GM19395 (cell line): ENCODE measurements around the gene LCNL1.
"Not testable (repeated sequence)": the region's sequence is repeated elsewhere in the genome, so short reads cannot be mapped to it uniquely, and the experiment has no call there.

ENCODE experiments used
- ATAC-seq: cut with Tn5 transposase; IDR thresholded peaks from one replicate; pipeline ENCODE4 v1.9.1; 2021; ENCODE audit warnings: mild to moderate bottlenecking, moderate library complexity; ENCODE audit not compliant: unreplicated experiment

The LCNL1 gene

DNA sequence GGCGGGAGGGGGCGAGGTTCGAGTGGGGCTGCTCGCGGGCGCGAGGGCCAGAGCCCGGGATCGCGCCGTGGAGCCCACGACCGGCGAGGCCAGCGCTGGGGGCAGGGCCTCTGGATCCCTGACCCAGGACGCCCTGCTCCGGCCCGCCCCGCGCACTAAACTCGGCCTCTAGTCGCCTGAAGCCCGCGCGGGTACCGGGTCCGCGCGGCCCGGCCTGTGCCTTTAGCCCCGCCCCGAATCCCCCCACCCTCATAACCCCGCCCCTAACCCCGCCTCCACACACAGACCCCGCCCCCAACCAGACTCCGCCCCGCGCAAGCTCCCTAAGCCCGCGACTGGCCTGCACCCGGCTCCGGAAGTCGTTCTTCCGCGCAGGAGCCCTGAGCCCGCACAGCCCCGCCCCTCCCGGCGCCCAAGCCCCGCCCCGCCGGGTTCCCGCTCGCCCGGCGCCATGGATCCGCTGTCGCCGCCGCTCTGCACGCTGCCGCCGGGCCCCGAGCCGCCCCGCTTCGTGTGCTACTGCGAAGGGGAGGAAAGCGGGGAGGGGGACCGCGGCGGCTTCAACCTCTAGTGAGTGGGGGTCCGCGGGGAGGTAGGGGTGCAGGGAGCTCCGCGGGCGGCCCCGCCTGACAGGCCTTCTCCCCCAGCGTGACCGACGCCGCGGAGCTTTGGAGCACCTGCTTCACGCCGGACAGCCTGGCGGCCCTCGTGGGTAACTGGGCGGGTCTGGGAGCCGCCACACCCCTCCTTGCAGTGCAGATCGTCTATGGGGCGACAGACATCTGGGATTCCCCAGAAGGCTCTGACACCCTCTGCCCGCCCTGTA, 9.4 kb downstream of the LCNL1 start, which contains the start of gene PAXX:
TSS of gene PAXX (plus strand) at position 430 of the 826 bp plus-strand sequence. CDS start at position 452, 22 bp downstream.
- peak; percentile 75 for ATAC-seq

DNA sequence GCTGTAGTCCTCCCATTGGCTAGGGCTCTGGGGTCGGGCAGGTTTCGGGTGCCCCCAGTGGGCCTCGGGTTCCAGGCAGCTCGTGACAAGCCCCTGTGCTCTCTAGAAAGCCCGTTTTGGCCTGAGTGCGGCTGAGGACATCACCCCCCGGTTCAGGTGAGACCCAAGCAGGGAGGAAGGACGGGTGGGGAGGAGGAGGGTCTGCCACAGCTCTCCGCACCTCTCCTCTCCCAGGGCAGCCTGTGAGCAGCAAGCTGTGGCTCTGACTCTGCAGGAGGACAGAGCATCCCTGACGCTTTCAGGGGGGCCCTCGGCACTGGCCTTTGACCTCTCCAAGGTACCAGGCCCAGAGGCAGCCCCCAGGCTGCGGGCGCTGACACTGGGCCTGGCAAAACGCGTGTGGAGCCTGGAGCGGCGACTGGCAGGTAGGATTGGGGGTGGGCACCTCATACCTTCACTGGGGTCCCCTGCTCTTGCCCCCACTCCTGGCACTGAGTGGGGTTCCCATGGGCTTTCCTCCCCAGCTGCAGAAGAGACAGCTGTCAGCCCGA, 10.1 kb downstream of the LCNL1 start:
- peak; percentile 8 for ATAC-seq

DNA sequence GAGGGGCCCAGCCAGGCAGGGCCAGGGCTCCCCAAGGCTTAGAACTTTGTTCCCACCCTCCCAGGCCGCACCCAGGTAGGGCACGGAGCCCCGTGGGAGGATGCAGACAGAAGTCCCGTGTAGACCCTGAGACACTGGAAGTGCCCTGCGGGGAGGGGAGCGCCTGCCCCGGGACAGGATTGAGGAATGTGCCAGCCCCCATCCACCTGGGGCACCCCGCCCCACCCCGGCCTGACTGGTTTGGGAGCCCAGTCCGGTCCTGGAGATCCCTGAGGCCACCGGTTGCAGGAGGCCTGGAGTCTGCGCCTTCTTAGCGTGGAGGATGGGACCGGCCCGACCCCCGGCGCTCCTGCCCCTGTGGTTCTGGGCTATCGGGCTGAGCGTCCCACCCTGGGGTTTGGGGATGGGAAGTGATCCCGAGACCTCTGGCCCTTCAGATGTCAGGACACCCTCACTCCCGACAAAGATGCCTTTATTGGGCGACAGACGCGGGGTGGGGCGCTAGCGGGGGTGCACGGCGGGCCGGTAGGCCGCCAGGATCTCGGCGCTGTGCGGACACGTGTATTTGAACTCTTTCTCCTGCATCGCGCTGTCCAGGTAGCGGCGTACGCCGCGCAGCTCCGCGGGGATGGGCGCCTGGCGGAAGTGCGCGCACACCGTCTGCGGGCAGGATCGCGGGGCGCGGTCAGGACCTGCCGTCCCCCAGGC, 11.5 kb downstream of the LCNL1 start:
- ATAC-seq = no peak

DNA sequence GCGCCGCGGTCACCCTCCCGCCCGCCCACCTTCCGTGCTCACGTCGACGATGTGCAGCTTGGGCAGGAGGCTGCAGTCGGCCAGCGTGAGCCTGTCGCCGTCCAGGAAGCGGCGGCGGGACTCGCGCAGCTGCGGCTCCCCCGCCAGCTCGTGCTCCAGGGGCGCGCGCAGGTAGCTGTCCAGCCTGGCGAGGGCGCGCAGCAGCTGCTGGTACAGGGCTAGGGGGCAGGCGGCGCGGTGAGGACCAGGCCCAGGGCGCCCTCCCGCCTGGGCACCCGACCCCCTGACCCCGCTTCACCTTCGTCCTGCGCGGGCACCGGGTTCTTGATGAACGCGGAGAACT, 12.1 kb downstream of the LCNL1 start:
- ATAC-seq = no peak

DNA sequence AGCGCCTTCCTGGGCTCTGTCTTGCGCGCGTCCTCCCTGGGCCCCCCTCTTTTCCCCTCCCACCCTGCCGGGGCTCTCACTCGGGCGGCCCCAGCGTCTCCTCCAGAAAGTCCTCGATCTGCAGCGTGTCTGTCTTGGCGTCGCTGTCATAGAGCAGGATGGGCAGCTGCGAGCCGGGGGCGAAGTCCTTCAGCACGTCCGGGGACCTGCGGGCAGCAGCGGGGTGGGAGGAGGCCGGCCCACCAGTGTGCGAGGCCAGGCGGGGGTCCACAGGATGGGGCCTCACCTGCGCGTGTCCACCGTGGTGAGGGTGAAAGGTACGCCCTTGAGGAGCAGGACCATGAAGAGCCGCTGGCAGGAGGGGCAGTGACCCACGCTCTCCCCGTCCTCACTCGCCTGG, 12.6 kb downstream of the LCNL1 start:
- ATAC-seq = no peak

DNA sequence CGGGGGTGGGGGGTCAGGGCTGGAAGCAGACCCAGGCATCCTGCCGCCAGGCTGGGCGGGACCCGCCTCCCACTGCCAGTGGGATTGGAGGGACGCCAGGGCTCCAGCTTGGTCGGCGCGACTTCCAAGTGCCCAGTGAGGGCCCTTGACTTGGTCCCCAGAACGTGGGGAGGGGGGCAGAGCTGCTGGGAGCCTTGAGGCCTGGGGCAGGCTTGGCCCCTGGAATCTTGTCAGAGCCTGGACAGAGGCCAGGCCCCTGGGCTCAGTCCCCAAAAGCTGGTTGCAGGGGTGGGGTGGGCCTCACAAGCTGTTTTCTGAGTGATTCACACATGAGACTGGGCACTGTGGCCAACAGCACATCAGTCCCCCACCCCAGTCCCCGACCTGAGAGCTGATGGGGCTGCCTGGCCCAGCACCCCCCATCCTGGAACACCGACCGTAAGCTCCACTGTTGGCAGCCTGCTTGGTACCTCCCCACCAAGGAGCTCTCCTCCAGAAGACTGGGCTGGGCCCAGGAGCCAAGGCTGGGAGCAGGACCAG, 13.0 kb downstream of the LCNL1 start:
- ATAC-seq = no peak

DNA sequence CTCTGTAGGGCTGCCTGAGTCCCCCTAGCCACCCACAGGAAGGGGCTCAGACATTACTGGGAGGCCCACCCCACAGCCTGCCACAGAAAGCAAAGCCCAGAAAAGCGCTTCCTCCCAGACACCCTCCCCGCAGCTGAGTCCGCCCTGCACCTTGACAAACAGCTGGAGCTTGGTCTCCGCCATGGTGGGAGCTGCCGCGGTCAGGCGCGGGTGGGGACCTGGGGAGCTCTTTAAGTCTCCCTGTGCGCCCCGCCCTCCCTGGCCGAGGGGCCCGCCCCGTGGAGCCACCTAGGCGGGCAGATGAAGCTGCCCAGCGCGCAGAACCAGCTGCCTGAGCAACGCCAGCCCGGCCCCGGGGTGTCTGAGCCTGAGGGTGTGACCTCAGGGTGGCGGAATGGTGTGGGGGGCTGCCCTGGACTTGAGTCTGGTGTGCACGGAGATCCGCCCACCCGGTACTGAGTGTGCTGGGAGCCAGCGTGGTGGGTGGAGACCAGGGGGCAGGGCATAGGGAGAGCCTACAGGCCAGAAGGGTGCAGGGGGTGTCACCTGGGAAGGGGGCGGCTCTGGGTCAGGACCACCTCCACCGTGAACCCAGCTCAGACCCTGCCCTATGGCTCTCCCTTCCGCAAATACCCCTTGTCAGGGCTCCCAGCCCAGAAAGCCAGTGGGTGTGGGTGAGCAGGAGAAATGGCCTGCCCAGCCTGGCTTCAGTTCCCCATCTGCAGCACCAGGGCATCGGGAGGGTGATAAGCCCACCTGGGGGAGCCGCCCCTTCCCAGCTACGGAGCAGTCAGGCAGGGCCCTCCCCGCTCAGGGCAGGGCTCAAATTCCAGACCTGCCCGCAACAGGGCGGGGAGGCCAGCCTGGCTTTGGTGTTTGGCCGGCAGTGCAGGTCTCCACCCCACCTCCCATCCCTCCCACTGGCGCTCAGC, 13.8 kb downstream of the LCNL1 start, which contains the start of gene CLIC3:
TSS of gene CLIC3 (minus strand) at position 208 of the 932 bp plus-strand sequence. CDS start at position 183, 25 bp downstream.
- ATAC-seq = no peak

DNA sequence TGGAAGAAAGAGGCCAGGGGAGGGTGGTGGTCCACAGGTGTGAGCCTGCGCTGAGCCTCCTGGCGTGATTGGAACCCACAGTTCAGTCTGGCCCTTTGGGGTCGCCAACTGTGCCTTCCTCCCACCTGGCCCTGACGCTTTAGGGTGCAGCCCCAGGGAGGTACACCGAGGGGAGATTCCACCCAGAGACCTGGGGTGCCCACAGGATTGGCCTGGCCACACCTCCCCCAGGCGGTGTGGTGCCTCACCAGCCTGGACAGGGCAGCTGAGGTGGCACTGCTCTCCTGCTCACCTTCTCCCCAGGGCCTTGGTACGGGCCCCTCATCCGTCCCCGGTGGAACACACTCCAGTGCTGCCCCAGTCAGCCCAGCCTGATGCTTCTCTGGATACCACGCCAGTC, 14.6 kb downstream of the LCNL1 start:
- no peak for ATAC-seq

DNA sequence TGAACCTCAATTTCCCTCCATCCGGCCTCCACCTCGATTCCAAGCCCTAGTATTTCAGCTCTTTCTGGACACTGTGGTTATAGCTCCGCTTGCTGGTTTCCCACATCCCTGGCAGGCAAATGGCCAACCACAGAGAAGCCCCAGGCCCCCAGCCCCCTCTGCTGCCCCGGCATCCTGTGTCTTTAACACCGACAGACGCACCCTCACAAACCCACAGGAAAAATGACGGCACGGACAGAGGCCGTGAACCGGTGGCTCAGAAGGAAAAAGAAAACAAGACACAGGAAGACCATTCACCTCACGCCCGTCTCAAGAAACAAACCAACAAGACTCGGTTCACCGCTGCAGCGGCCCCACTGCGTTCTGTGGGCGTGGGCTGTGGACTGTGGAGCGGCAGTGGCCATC, 15.0 kb downstream of the LCNL1 start:
- ATAC-seq = no peak

DNA sequence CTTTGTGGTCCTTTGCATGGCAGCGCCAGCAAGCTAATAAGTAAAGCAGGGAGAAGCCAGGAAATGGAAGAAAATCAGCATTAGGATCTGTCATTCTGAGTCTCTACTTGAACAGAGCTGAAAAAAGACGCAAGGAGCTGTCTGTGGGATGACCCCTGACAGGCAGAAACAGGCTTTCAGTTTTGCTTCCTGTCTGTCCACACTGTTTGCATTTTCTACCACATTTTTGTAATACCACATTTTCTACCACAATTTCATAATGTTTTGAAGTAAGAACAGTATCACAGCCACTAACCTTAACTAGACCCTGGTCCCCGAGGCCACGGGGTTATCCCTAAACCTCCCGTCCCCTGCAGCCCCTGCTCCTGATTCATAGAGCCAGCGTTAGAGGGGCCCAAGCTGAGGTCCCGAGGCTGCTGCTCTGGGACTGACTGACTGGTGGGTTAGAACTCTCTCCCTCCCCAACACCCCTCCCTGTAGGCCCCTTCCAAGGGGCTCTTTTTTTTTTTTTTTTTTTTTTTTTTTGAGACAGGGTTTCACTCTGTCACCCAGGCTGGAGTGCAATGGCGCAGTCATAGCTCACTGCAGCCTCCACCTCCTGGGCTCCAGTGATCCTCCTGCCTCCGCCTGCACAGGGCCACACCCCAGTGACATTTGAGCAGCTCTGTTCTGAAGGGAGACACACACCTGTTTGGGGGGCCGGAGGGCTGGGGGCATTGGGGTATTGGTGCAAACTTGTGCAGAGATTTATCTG, 17.6 kb downstream of the LCNL1 start:
- ATAC-seq = peak; percentile 80

DNA sequence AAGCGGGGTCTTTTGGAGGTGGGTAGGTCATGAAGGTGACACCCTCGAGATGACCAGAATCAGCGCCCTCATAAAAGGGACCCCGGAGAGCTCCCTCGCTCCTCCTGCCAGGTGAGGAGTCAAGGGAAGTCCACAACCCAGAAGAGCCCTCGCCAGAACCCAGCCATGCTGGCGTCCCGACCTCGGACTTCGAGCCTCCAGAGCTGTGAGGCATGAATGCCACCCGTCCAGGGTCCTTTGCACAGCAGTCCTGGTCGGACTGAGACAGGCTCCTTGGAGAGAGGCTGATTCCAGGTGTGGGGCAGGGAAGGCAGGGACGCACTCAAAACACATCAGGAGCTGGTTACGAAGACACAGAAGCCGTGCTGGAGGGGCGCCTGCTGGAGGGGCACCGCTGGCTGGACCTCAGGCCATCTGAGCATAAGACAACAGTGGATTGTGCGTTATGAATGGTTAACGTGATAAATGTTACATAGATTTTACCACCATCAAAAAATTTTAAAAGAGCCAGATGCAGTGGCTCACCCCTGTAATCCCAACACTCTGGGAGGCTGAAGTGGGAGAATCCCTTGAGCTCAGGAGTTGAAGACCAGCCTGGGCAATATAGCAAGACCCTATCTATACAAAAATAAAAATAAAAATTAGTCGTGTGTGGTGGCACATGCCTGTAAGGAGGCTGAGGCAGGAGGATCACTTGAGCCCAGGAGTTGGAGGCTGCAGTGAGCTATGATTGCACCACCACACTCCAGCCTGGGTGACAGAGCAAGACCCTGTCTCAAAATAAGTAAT, 19.3 kb downstream of the LCNL1 start:
- ATAC-seq = no peak

DNA sequence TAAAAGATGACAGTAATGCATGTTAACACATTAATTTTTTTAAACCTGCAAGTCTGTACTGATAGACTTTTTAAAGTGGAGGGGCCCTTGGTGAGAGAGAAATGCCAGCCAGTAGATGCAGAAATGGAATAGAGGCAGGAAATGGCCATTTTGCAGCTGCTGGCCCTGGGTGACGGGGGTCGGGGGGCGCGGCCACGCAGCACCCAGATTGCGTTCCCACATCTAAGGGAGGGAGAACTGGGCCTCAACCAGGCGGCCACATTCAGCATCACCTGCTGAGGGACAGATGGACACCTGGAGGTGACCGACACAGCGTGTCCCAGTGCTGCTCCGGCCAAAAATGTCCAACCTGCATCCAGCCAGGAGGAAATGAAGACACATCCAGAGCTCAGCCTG, 19.9 kb downstream of the LCNL1 start:
- no peak for ATAC-seq

DNA sequence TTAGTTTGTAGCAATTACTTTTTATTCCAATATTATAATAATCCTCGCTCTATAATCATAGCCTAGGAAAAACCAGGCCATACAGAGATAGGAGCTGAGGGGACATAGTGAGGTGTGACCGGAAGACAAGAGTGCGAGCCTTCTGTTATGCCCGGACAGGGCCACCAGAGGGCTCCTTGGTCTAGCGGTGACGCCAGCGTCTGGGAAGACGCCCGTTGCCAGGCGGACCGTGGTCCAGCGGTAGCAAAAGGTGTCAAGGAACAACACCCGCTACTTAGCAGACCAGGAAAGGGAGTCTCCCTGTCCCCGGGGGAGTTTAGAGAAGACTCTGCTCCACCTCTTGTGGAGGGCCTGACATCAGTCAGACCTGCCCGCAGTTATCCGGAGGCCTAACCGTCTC, 21.5 kb downstream of the LCNL1 start:
- ATAC-seq = not testable (repeated sequence)

DNA sequence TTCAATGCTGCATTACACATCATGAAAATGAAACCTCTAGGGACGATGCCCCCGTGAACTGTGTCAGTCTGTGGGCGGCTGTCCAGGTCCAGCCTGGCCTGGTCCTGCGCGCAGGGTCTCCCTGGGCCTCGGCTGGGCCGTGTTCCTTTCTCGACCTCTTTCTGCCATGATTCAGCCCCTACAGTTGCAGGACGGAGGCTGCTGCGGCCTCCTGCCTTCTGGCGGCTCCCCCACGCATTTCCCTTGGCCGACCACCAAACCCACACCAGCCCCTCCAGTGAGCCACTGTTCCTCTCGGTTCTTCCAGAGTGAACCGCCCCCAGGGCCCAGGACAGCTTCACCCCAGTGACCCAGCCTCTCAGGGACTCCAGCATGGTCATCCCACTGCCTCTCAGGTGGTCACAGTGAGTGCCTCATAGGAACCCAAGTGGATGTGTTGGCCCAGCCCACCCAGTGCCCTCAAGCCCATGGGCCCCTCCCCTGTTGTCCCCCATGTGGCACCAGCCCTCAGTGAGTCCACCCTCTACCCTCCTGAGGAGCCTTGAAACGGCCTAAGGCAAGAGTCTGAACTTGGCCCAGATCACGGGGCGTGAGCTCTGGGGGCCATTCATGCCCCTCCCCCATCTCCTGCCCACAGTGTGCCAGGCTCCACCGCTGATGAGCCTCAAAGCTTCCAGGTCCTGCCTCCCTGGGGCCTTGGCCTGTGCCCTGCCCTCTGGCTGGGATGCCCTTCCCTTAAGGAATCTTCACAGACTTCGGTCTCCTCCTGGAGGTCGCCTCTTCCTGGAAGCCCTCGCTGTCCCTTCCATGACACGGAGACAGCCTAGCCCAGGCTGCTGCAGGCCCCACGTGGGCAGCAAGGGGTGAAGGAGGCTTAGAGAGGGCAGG, 23.6 kb downstream of the LCNL1 start:
- ATAC-seq = no peak

DNA sequence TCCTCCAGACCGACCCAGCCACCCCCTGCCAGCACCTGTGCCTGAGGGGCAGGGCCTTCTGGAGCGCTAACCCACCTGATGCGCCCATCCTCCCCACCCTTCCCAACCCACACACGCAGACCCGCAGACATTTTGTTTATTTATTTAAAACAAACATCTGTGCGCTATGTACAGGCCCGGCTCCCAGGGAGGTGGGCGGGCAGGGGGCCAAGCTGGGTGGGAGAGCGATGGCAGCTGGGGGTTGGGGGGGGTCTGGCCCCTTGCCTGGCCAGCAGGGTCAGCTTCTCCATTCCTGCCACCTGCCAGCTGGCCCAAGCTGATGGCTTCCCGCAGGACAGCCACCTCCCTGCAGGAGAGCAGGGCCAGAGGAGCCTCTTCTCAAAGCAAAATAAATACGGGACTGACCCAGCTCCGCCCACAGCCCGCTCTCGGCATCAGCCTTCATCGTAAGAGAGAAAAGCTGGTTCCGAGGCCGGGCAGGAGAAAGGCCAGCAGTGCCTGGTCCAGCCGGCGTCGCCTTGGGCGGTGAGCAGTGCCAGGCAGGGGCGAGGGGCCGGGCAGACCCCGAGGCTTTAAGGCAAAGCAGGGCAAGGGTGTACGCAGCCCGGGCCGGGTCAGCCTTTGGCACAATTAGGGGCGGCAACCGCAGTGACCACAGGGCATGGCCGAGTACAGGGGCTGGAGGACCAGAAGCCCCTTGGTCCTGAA, 24.5 kb downstream of the LCNL1 start:
- ATAC-seq = no peak

DNA sequence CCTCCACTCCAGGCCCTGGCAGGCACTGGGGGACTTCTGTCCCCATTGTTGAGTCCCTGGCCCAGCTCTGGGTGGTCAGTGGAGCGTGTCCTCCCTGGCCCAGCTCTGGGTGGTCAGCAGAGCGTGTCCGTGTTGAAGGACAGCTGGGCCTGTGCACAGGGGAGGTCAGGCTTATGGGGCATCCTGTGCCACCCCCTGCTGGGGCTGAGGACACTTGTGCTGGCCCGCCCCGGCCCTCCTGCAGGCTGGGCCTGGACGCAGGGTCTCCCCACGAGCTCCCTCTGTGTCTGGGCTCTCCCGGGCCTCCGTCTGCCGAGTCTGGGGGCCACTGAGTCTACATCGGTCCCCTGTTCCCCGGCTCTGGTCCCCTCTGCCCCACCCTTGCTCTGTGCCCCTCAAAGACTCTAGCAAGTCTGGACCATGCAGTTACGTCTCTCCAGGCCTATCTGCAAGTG, 25.1 kb downstream of the LCNL1 start:
- ATAC-seq = no peak

DNA sequence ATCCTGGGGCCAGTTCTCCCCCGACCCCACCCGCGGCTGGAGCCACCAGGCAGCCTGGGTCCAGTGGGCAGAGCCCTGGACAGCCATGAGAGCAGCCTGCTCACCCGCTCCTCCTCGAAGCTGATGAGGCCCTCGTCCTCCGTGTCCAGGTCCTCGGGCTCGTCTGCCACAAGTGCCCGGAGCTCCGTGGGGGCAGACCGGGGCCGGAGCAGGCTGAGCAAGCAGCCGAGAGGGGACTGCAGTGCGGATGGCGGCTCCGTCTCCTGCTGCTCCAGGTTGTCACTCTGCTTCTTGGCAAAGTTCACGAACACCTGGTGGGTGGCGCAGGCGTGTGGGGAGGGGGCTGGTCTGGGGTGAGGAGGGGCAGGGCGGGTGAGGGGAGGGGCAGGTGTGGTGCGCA, 25.5 kb downstream of the LCNL1 start:
- no peak for ATAC-seq
